IMR-90 (cell line): Measurements from ENCODE around the gene NR2C2. TPM values are rescaled to one million over a fixed set of nuclear protein-coding genes. Genes with fewer than 3 reads are reported as not detected.
A peak's percentile ranks its signal among the peaks of the same experiment; 100 is the strongest.

Experiments
- ATAC-seq: fragments of 200-7000 bp; cut with Tn5 transposase; 2 replicates; pipeline ENCODE4 v1.9.1; 2020; ENCODE audit warnings: low read depth, mild to moderate bottlenecking, moderate library complexity
- BruUV-seq: library from RNA; stranded (reverse); fragments of 400-500 nt; replicated peaks from 2 replicates; lab custom pipeline; 2021; lab: Mats Ljungman, UMichigan
- CTCF ChIA-PET: fragments of 300-600 bp; formaldehyde crosslinking; extraction: SDS; loops from one replicate; lab custom pipeline; 2021; ENCODE audit warnings: antibody characterized with exemption; lab: Yijun Ruan, JAX
- POLR2A ChIA-PET: fragments of 300-600 bp; sonication (Branson Sonifier 250); formaldehyde crosslinking; loops from one replicate; lab custom pipeline; 2022; ENCODE audit warnings: antibody characterized with exemption; ENCODE audit not compliant: unreplicated experiment; lab: Charles Lee
- DNase-seq: peaks from one replicate; pipeline ENCODE4 v3.0.0; 2013
- H2AFZ ChIP-seq: replicated peaks from 2 replicates; pipeline ENCODE3; 2013; ENCODE audit warnings: low read length, mild to moderate bottlenecking; ENCODE audit not compliant: poor library complexity
- H2AK5ac ChIP-seq: 2 replicates; pipeline ENCODE4 v1.6.1; 2013; ENCODE audit warnings: low read depth, low read length, inconsistent platforms
- H2AK9ac ChIP-seq: replicated peaks from 2 replicates; pipeline ENCODE3; 2013; ENCODE audit warnings: mild to moderate bottlenecking, low read depth, low read length, moderate library complexity; ENCODE audit not compliant: poor library complexity
- H2BK120ac ChIP-seq: 2 replicates; pipeline ENCODE4 v1.6.1; 2013; ENCODE audit warnings: low read depth, low read length, inconsistent platforms
- H2BK15ac ChIP-seq: 3 replicates; pipeline ENCODE4 v1.6.1; 2013; ENCODE audit warnings: low read depth, low read length, inconsistent platforms
- H2BK20ac ChIP-seq: 2 replicates; pipeline ENCODE4 v1.6.1; 2013; ENCODE audit warnings: low read depth, mild to moderate bottlenecking, inconsistent platforms, low read length, moderate library complexity
- H2BK5ac ChIP-seq: 2 replicates; pipeline ENCODE4 v1.6.1; 2013; ENCODE audit warnings: mild to moderate bottlenecking, low read depth, low read length, inconsistent platforms; ENCODE audit not compliant: poor library complexity, severe bottlenecking
- H3K14ac ChIP-seq: replicated peaks from 2 replicates; pipeline ENCODE4 v1.6.1; 2013; ENCODE audit warnings: low read depth, low read length, inconsistent platforms
- H3K18ac ChIP-seq: 2 replicates; pipeline ENCODE4 v1.6.1; 2013; ENCODE audit warnings: low read depth, low read length, control low read depth
- H3K23ac ChIP-seq: 2 replicates; pipeline ENCODE4 v1.6.1; 2013; ENCODE audit warnings: low read depth, low read length, inconsistent platforms
- H3K27ac ChIP-seq: 2 replicates; pipeline ENCODE4 v1.5.1; 2013; ENCODE audit warnings: mild to moderate bottlenecking, control low read depth, low read length; ENCODE audit not compliant: insufficient read depth
- H3K27me3 ChIP-seq: 2 replicates; pipeline ENCODE4 v1.6.1; 2013; ENCODE audit warnings: low read length; ENCODE audit not compliant: control insufficient read depth, insufficient read depth
- H3K36me3 ChIP-seq: 2 replicates; pipeline ENCODE4 v1.6.1; 2013; ENCODE audit warnings: low read length, mixed read lengths; ENCODE audit not compliant: control insufficient read depth, insufficient read depth
- H3K4ac ChIP-seq: 2 replicates; pipeline ENCODE4 v1.6.1; 2013; ENCODE audit warnings: low read depth, low read length, inconsistent platforms
- H3K4me1 ChIP-seq: 2 replicates; pipeline ENCODE4 v1.6.1; 2013; ENCODE audit warnings: low read length, mixed read lengths; ENCODE audit not compliant: control insufficient read depth, insufficient read depth
- H3K4me2 ChIP-seq: 2 replicates; pipeline ENCODE4 v1.6.1; 2013; ENCODE audit warnings: low read depth, mild to moderate bottlenecking, control low read depth, low read length, moderate library complexity
- H3K4me3 ChIP-seq: 2 replicates; pipeline ENCODE4 v1.5.1; 2013; ENCODE audit warnings: low read depth, mild to moderate bottlenecking, control low read depth, low read length, moderate library complexity; ENCODE audit not compliant: insufficient read depth
- H3K56ac ChIP-seq: 2 replicates; pipeline ENCODE4 v1.6.1; 2013; ENCODE audit warnings: low read length, inconsistent platforms; ENCODE audit not compliant: insufficient read depth; ENCODE audit errors: extremely low read depth
- H3K79me1 ChIP-seq, 2 experiments: 2 replicates each; pipeline ENCODE4 v1.6.1; 2013; ENCODE audit warnings: low read length in 2 of 2, inconsistent platforms in 1 of 2, low read depth in 1 of 2
- H3K9ac ChIP-seq: 2 replicates; pipeline ENCODE4 v1.6.1; 2013; ENCODE audit warnings: low read depth, low read length, control low read depth
- H3K9me1 ChIP-seq: 2 replicates; pipeline ENCODE4 v1.6.1; 2013; ENCODE audit warnings: low read length, inconsistent platforms; ENCODE audit not compliant: insufficient read depth
- H3K9me3 ChIP-seq: 2 replicates; pipeline ENCODE4 v1.6.1; 2013; ENCODE audit warnings: low read length; ENCODE audit not compliant: control insufficient read depth, insufficient read depth
- H4K20me1 ChIP-seq: 2 replicates; pipeline ENCODE4 v1.6.1; 2013; ENCODE audit warnings: low read length, inconsistent platforms; ENCODE audit not compliant: insufficient read depth
- H4K5ac ChIP-seq: 2 replicates; pipeline ENCODE4 v1.6.1; 2013; ENCODE audit warnings: mild to moderate bottlenecking, low read depth, low read length, control low read depth
- H4K8ac ChIP-seq, 2 experiments: 2 replicates each; pipeline ENCODE4 v1.6.1; 2013; ENCODE audit warnings: low read depth in 2 of 2, low read length in 2 of 2, control low read depth in 1 of 2, inconsistent platforms in 1 of 2
- H4K91ac ChIP-seq: 2 replicates; pipeline ENCODE4 v1.6.1; 2013; ENCODE audit warnings: low read depth, low read length, inconsistent platforms; ENCODE audit not compliant: insufficient read depth
- BHLHE40 ChIP-seq: fragments of 150-350 bp; IDR thresholded peaks from 2 replicates; pipeline ENCODE4 v1.6.1; 2016; ENCODE audit warnings: mild to moderate bottlenecking, low read depth, low read length
- CEBPB ChIP-seq: IDR thresholded peaks from 2 replicates; pipeline ENCODE4 v1.6.1; 2012; ENCODE audit warnings: low read depth, low read length, improper control_type of control experiment
- CHD1 ChIP-seq: IDR thresholded peaks from 2 replicates; pipeline ENCODE4 v1.6.1; 2012; ENCODE audit warnings: low read depth, low read length, improper control_type of control experiment
- FOS ChIP-seq: fragments of 150-350 bp; IDR thresholded peaks from 2 replicates; pipeline ENCODE4 v1.6.1; 2016; ENCODE audit warnings: low read depth, low read length
- MAFK ChIP-seq: IDR thresholded peaks from 2 replicates; pipeline ENCODE4 v1.6.1; 2012; ENCODE audit warnings: low read depth, low read length, improper control_type of control experiment
- MAZ ChIP-seq: IDR thresholded peaks from 2 replicates; pipeline ENCODE4 v1.6.1; 2012; ENCODE audit warnings: low read depth, mild to moderate bottlenecking, low read length, improper control_type of control experiment, moderate library complexity, borderline replicate concordance
- MXI1 ChIP-seq: IDR thresholded peaks from 2 replicates; pipeline ENCODE4 v1.6.1; 2012; ENCODE audit warnings: low read depth, mild to moderate bottlenecking, low read length, moderate library complexity, borderline replicate concordance
- NFE2L2 ChIP-seq: fragments of 150-350 bp; IDR thresholded peaks from 2 replicates; pipeline ENCODE4 v1.6.1; 2016; ENCODE audit warnings: low read depth, mild to moderate bottlenecking, low read length
- RAD21 ChIP-seq: IDR thresholded peaks from 2 replicates; pipeline ENCODE4 v1.6.1; 2012; ENCODE audit warnings: low read length, improper control_type of control experiment
- RFX5 ChIP-seq: IDR thresholded peaks from 2 replicates; pipeline ENCODE4 v1.8.0; 2012; ENCODE audit warnings: low read depth, mild to moderate bottlenecking, low read length, moderate library complexity
- SMC3 ChIP-seq: fragments of 150-350 bp; IDR thresholded peaks from 2 replicates; pipeline ENCODE4 v1.6.1; 2016; ENCODE audit warnings: low read depth, mild to moderate bottlenecking, antibody characterized with exemption, low read length, moderate library complexity
- WGBS, 2 experiments: methylation state at CpG; one replicate each; pipeline versions ENCODE4 v1.1.5 to v1.1.7; 2013; ENCODE audit warnings: missing lambda C conversion rate in 2 of 2; ENCODE audit not compliant: insufficient read length in 1 of 2; ENCODE audit errors: extremely low coverage in 2 of 2; 5-methylcytosine and 5-hydroxymethylcytosine counted together
- dilution Hi-C: fragments of 300-500 bp; cut with HindIII; formaldehyde crosslinking; loops from one replicate; pipeline ENCODE4 v1.14.3; 2018; ENCODE audit warnings: low sequenced_read_pairs; ENCODE audit not compliant: unreplicated experiment
- in situ Hi-C: fragments of 300-500 bp; cut with MboI; formaldehyde crosslinking; loops from 3 replicates; pipeline ENCODE4 v1.14.3; 2019; ENCODE audit warnings: low sequenced_read_pairs, inconsistent platforms, mixed read lengths
- intact Hi-C: fragments of 100-400 bp; cut with micrococcal nuclease; formaldehyde crosslinking; loops from 2 replicates; pipeline ENCODE4 v1.10.0; 2022
- polyA plus RNA-seq, 3 experiments: library from polyadenylated mRNA; depleted of rRNA; stranded (reverse); fragments of >200 nt; gene quantifications; 2 replicates each; pipeline ENCODE4 v1.2.3, GENCODE V29; 2012; ENCODE audit warnings: low replicate concordance in 1 of 3
- total RNA-seq: library from RNA; depleted of rRNA; stranded (reverse); fragments of >200 nt; gene quantifications from 2 replicates; pipeline ENCODE4 v1.2.3, GENCODE V29; 2012
- TF ChIP-seq, protein P1 (sequence below): fragments of 150-350 bp; IDR thresholded peaks from 2 replicates; pipeline ENCODE4 v1.6.1; 2016; ENCODE audit warnings: low read depth, mild to moderate bottlenecking, low read length, moderate library complexity, borderline replicate concordance
- TF ChIP-seq, protein P2 (sequence below): fragments of 150-350 bp; IDR thresholded peaks from 2 replicates; pipeline ENCODE4 v1.6.1; 2017; ENCODE audit warnings: mild to moderate bottlenecking, antibody characterized with exemption, low read length, low read depth
- TF ChIP-seq, protein P3 (sequence below): conservative IDR thresholded peaks from 2 replicates; pipeline ENCODE4 v1.5.1; 2012; ENCODE audit warnings: mild to moderate bottlenecking, low read depth, low read length, improper control_type of control experiment

NR2C2 gene
- total and polyA plus RNA-seq, 2 of the 4 experiments (the other 2 are of a cell fraction): 10.4 to 13.8 TPM

DNA sequence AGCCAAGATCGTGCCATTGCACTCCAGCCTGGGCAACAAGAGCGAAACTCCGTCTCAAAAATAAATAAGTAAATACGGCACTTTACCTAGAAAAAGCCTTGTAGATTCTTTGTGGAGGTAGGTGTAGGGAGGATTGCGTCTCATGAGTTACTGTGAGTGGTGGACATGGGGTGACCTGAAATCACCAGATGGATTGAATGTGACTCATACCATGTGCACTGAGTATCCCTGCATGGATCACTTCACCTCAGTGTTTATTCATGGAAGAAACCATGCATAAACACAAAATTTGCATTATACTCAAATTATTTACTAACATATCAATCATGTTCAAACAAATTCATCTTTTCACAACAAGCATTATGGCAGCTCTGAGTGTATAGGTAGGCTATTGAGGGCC lies 61.8 kb downstream of the NR2C2 start:
- H3K23ac ChIP-seq: no peak overlapping the region
- DNase-seq (peak; percentile 13), ATAC-seq (no peak)
- WGBS, 2 experiments: 100% methylated on average over 3 of the region's 5 CpGs; no CpG with 5 or more reads in 1 of the 2 experiments
- H3K4ac ChIP-seq: no peak overlapping the region
- no peak overlapping the region for H3K14ac ChIP-seq
- peaks cover 10 to 49% of the 10 kb centered on the region in 2 experiments; a peak in 3 of 4 replicates for H3K79me1 ChIP-seq
- H3K9ac ChIP-seq: no peak overlapping the region
- H4K91ac ChIP-seq: no peak overlapping the region
- POLR2A ChIA-PET: no interaction called here
- dilution Hi-C loops (no loop called here), in situ Hi-C loops (no loop called here), intact Hi-C loops (no loop called here)
- no peak overlapping the region for H2AK9ac ChIP-seq
- H3K4me3 ChIP-seq: no peak overlapping the region
- H2AFZ ChIP-seq: no peak overlapping the region
- H4K20me1 ChIP-seq: peaks cover 3% of the 10 kb centered on the region; the same call in 1 of the 2 replicates
- no peak overlapping the region for H4K5ac ChIP-seq
- no peak overlapping the region for H2BK20ac ChIP-seq
- H3K36me3 ChIP-seq: peaks cover 15% of the 10 kb centered on the region
- no peaks in the 10 kb centered on the region for H3K9me3 ChIP-seq
- CTCF ChIA-PET: no interaction called here
- H3K4me1 ChIP-seq: no peaks in the 10 kb centered on the region; the same call in 1 of the 2 replicates
- BruUV-seq: no TSS peak
- TF ChIP-seq MXI1 (no peak), RFX5 (no peak), CHD1 (no peak), BHLHE40 (no peak), SMC3 (no peak), MAFK (no peak), NFE2L2 (no peak), RAD21 (no peak), FOS (no peak), MAZ (no peak), CEBPB (no peak)
- TF ChIP-seq, protein P1, sequence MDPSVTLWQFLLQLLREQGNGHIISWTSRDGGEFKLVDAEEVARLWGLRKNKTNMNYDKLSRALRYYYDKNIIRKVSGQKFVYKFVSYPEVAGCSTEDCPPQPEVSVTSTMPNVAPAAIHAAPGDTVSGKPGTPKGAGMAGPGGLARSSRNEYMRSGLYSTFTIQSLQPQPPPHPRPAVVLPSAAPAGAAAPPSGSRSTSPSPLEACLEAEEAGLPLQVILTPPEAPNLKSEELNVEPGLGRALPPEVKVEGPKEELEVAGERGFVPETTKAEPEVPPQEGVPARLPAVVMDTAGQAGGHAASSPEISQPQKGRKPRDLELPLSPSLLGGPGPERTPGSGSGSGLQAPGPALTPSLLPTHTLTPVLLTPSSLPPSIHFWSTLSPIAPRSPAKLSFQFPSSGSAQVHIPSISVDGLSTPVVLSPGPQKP: no peak
- TF ChIP-seq, protein P2, sequence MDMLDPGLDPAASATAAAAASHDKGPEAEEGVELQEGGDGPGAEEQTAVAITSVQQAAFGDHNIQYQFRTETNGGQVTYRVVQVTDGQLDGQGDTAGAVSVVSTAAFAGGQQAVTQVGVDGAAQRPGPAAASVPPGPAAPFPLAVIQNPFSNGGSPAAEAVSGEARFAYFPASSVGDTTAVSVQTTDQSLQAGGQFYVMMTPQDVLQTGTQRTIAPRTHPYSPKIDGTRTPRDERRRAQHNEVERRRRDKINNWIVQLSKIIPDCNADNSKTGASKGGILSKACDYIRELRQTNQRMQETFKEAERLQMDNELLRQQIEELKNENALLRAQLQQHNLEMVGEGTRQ: no peak
- TF ChIP-seq, protein P3, sequence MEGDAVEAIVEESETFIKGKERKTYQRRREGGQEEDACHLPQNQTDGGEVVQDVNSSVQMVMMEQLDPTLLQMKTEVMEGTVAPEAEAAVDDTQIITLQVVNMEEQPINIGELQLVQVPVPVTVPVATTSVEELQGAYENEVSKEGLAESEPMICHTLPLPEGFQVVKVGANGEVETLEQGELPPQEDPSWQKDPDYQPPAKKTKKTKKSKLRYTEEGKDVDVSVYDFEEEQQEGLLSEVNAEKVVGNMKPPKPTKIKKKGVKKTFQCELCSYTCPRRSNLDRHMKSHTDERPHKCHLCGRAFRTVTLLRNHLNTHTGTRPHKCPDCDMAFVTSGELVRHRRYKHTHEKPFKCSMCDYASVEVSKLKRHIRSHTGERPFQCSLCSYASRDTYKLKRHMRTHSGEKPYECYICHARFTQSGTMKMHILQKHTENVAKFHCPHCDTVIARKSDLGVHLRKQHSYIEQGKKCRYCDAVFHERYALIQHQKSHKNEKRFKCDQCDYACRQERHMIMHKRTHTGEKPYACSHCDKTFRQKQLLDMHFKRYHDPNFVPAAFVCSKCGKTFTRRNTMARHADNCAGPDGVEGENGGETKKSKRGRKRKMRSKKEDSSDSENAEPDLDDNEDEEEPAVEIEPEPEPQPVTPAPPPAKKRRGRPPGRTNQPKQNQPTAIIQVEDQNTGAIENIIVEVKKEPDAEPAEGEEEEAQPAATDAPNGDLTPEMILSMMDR: no peak
- no peak overlapping the region for H3K56ac ChIP-seq
- no peak overlapping the region for H3K27ac ChIP-seq
- H3K9me1 ChIP-seq: peaks cover 3% of the 10 kb centered on the region; the same call in 1 of the 2 replicates
- H3K18ac ChIP-seq: no peak overlapping the region
- no peak overlapping the region for H3K4me2 ChIP-seq
- no peak overlapping the region for H4K8ac ChIP-seq
- no peak overlapping the region for H2BK120ac ChIP-seq
- no peak overlapping the region for H2AK5ac ChIP-seq
- no peak overlapping the region for H2BK15ac ChIP-seq
- H2BK5ac ChIP-seq: no peak overlapping the region
- no peaks in the 10 kb centered on the region for H3K27me3 ChIP-seq
